Calu3 (cell line): Measurements from ENCODE around the gene RNF169. TPM values are rescaled to one million over a fixed set of nuclear protein-coding genes. Genes with fewer than 3 reads are reported as not detected.
"Not testable (repeated sequence)": the region's sequence is repeated elsewhere in the genome, so short reads cannot be mapped to it uniquely, and the experiment has no call there.

ENCODE experiments used
- BruUV-seq: library from RNA; stranded (reverse); fragments of 400-500 nt; replicated peaks from 2 replicates; lab custom pipeline; 2021; lab: Mats Ljungman, UMichigan
- CTCF ChIA-PET: fragments of 300-600 bp; sonication (Branson Sonifier 250); formaldehyde crosslinking; loops from one replicate; lab custom pipeline; 2022; ENCODE audit warnings: antibody characterized with exemption; lab: Charles Lee
- DNase-seq: peaks from one replicate; pipeline ENCODE4 v3.0.0; 2022
- H3K27ac Mint-ChIP-seq: one replicate; pipeline ENCODE4 v1.8.0; 2022; ENCODE audit warnings: mixed read lengths; ENCODE audit not compliant: unreplicated experiment
- H3K27me3 Mint-ChIP-seq: one replicate; pipeline ENCODE4 v1.8.0; 2022; ENCODE audit warnings: mixed read lengths; ENCODE audit not compliant: unreplicated experiment
- H3K36me3 Mint-ChIP-seq: one replicate; pipeline ENCODE4 v1.8.0; 2022; ENCODE audit warnings: mild to moderate bottlenecking, moderate library complexity, mixed read lengths; ENCODE audit not compliant: insufficient read depth, unreplicated experiment
- H3K4me1 Mint-ChIP-seq: one replicate; pipeline ENCODE4 v1.8.0; 2022; ENCODE audit warnings: mild to moderate bottlenecking, low read depth, mixed read lengths; ENCODE audit not compliant: unreplicated experiment
- H3K4me3 Mint-ChIP-seq: one replicate; pipeline ENCODE4 v1.8.0; 2022; ENCODE audit warnings: mild to moderate bottlenecking, low read depth, moderate library complexity, mixed read lengths; ENCODE audit not compliant: unreplicated experiment
- H3K9me3 Mint-ChIP-seq: one replicate; pipeline ENCODE4 v1.8.0; 2022; ENCODE audit warnings: low read depth, mixed read lengths; ENCODE audit not compliant: unreplicated experiment
- intact Hi-C: fragments of 100-400 bp; cut with micrococcal nuclease; formaldehyde crosslinking; loops from one replicate; pipeline ENCODE4 v1.10.0; 2022; ENCODE audit not compliant: unreplicated experiment
- total RNA-seq: library from RNA; stranded (reverse); gene quantifications from 2 replicates; pipeline ENCODE4 v1.2.3, GENCODE V29; 2022
- TF ChIP-seq, protein P1 (sequence below): fragments of 200-600 bp; IDR thresholded peaks from one replicate; pipeline ENCODE4 v1.8.0; 2022; ENCODE audit warnings: antibody characterized with exemption; ENCODE audit not compliant: unreplicated experiment

The RNF169 gene
- total RNA-seq, 1 experiment from 2014 or later: 22.5 TPM

DNA sequence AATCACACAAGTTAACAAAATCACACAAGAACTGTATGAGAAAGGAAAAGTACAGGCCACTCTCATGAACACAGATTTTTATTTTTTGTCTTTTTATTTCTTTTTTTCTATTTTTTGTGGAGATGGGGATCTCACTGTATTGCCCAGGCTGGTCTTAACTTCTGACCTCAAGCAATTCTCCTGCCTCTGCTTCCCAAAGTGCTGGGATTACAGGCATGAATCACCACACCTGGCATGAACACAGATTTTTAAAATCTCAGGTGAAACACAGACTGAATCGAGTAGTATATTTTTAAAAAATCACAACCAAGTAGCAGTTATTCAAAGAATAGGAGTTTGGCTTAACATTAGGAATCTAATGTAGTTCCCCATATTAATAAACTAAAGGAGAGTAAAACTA lies 18.3 kb downstream of the RNF169 start:
- no TSS peak for BruUV-seq
- peaks cover 23% of the 10 kb centered on the region for H3K4me1 Mint-ChIP-seq
- no peak for DNase-seq
- no peaks in the 10 kb centered on the region for H3K27me3 Mint-ChIP-seq
- peaks cover 14% of the 10 kb centered on the region for H3K36me3 Mint-ChIP-seq
- intact Hi-C loops: no loop called here
- no peak overlapping the region for H3K27ac Mint-ChIP-seq
- H3K4me3 Mint-ChIP-seq: no peak overlapping the region
- CTCF ChIA-PET: no interaction called here
- TF ChIP-seq, protein P1, sequence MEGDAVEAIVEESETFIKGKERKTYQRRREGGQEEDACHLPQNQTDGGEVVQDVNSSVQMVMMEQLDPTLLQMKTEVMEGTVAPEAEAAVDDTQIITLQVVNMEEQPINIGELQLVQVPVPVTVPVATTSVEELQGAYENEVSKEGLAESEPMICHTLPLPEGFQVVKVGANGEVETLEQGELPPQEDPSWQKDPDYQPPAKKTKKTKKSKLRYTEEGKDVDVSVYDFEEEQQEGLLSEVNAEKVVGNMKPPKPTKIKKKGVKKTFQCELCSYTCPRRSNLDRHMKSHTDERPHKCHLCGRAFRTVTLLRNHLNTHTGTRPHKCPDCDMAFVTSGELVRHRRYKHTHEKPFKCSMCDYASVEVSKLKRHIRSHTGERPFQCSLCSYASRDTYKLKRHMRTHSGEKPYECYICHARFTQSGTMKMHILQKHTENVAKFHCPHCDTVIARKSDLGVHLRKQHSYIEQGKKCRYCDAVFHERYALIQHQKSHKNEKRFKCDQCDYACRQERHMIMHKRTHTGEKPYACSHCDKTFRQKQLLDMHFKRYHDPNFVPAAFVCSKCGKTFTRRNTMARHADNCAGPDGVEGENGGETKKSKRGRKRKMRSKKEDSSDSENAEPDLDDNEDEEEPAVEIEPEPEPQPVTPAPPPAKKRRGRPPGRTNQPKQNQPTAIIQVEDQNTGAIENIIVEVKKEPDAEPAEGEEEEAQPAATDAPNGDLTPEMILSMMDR: no peak
- H3K9me3 Mint-ChIP-seq: peaks cover 2% of the 10 kb centered on the region

DNA sequence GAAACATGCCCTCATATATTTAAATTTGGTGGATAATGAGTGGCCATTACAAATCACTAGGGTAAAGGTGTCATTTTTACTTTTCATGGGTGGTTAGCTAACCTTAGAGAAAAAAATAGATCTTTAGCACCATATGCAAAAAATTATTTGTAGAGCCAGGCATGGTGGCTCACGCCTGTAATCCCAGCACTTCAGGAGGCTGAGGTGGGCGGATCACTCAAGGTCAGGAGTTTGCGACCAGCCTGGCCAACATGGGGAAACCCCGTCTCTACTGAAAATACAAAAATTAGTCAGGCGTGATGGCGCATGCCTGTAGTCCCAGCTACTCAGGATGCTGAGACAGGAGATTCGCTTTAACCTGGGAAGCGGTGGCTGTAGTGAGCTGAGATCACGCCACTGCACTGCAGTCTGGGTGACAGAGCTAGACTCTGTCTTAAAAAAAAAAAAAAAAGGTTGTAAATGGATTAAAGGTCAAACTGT lies 19.6 kb downstream of the RNF169 start:
- intact Hi-C loops, H3K27me3 Mint-ChIP-seq, BruUV-seq, CTCF ChIA-PET, DNase-seq, H3K9me3 Mint-ChIP-seq, H3K4me3 Mint-ChIP-seq, H3K27ac Mint-ChIP-seq: not testable (repeated sequence)
- H3K4me1 Mint-ChIP-seq: peaks cover 28% of the 10 kb centered on the region
- peaks cover 11% of the 10 kb centered on the region for H3K36me3 Mint-ChIP-seq

DNA sequence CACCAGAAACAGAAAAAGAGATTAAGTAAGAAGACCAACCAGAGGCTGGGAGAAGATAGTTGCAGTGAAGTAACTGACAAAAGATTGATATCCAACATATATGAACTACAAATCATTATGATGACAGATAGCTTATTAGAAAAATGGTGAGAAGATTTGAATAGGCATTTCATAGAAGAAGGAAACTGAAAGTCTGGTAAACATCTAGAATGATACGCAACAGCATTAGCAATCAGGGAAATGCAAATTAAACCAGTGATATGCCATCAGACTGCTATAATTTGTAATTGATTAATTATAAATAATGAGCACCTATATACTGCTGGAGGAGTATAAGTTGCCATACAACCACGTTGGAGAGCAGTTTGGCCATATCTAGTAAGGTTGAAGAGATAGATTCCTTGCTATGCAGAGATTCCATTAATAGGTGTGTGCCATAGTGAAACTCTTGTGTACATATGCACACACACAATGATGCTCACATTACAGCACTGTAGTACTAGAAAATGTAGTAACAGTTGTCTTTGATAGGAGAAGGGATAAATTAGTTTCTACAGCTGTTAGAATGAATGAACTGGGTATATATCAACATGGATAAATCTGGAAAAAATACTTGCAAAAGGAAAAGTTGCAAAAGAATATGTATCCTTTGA lies 20.5 kb downstream of the RNF169 start:
- H3K36me3 Mint-ChIP-seq: peaks cover 4% of the 10 kb centered on the region
- no peak for DNase-seq
- TF ChIP-seq, protein P1: no peak
- CTCF ChIA-PET: no interaction called here
- no peak overlapping the region for H3K4me3 Mint-ChIP-seq
- peaks cover 21% of the 10 kb centered on the region for H3K4me1 Mint-ChIP-seq
- no TSS peak for BruUV-seq
- no peak overlapping the region for H3K27ac Mint-ChIP-seq
- H3K27me3 Mint-ChIP-seq: no peaks in the 10 kb centered on the region
- intact Hi-C loops: no loop called here
- H3K9me3 Mint-ChIP-seq: no peaks in the 10 kb centered on the region

DNA sequence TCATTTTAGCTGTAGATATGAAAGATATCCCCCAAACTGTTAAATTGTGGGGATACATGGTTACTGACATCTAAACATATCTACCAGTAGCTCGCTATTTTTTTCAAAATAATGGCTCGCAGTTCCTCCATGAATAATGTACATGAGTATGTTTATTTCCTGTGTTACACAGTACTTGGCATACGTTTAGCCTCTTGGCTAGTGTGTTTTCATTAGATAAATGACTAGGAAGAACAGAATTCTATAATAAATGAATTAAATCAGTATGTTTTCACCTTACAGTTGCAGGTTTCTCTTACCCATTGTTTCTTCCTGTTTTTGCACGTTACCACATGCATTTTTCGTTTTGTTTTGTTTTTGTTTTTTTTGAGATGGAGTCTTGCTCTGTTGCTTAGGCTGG lies 21.8 kb downstream of the RNF169 start:
- no peak for DNase-seq
- Mint-ChIP-seq H3K9me3 (no peaks in the 10 kb centered on the region), H3K27me3 (no peaks in the 10 kb centered on the region), H3K4me3 (no peak overlapping the region), H3K27ac (no peak overlapping the region), H3K4me1 (peaks cover 30% of the 10 kb centered on the region), H3K36me3 (no peaks in the 10 kb centered on the region)
- no TSS peak for BruUV-seq
- CTCF ChIA-PET: no interaction called here
- intact Hi-C loops: no loop called here
- TF ChIP-seq, protein P1: no peak

- no TSS peak for BruUV-seq
- no peak for DNase-seq
- H3K4me3 Mint-ChIP-seq: no peak overlapping the region
- CTCF ChIA-PET: no interaction called here
- no peaks in the 10 kb centered on the region for H3K36me3 Mint-ChIP-seq
- no peaks in the 10 kb centered on the region for H3K27me3 Mint-ChIP-seq
- no peak overlapping the region for H3K27ac Mint-ChIP-seq
- intact Hi-C loops: no loop called here
- TF ChIP-seq, protein P1: no peak
- peaks cover 37% of the 10 kb centered on the region for H3K4me1 Mint-ChIP-seq
- no peaks in the 10 kb centered on the region for H3K9me3 Mint-ChIP-seq
Observed at GRCh38 chr11:74771139-74771538, 22.5 kb downstream of the RNF169 start.
